Measurements from ENCODE around the gene SOWAHA.

SOWAHA gene

GRCh38 chr5:132839426-132840301, 26.6 kb downstream of the SOWAHA start:
- Histone ChIP-seq H3K36me3 (ENCODE audit: insufficient read depth, insufficient read length, low read length) (no peaks in the 10 kb centered on the region), H3K9ac (ENCODE audit: insufficient read length, low read depth) (no peak overlapping the region), H3K4me1 (ENCODE audit: insufficient read depth, insufficient read length) (no peaks in the 10 kb centered on the region), H3K27me3 (ENCODE audit: insufficient read depth, insufficient read length) (no peaks in the 10 kb centered on the region), H3K9me3 (ENCODE audit: insufficient read depth, low read length) (no peaks in the 10 kb centered on the region), H3K4me3 (ENCODE audit: insufficient read length, low read depth) (no peak overlapping the region)
- no peak for DNase-seq (ENCODE audit: low read depth, low spot score)
- TF ChIP-seq SUZ12 (IDR thresholded peaks at IDR 0.05; ENCODE audit: extremely low read depth, insufficient read depth, insufficient read length), result no peak
- no peak for TF ChIP-seq YY1 (IDR thresholded peaks at IDR 0.05; ENCODE audit: insufficient read depth, insufficient read length)
- TF ChIP-seq ZNF274 (IDR thresholded peaks at IDR 0.05; ENCODE audit: low read depth, low read length), result no peak

- H3K36me3 ChIP-seq (ENCODE audit: insufficient read depth, insufficient read length, low read length), result no peaks in the 10 kb centered on the region
- TF ChIP-seq ZNF274 (IDR thresholded peaks at IDR 0.05; ENCODE audit: low read depth, low read length), result no peak
- TF ChIP-seq SUZ12 (IDR thresholded peaks at IDR 0.05; ENCODE audit: extremely low read depth, insufficient read depth, insufficient read length), result no peak
- TF ChIP-seq YY1 (IDR thresholded peaks at IDR 0.05; ENCODE audit: insufficient read depth, insufficient read length), result no peak
- no peaks in the 10 kb centered on the region for H3K4me1 ChIP-seq (ENCODE audit: insufficient read depth, insufficient read length)
- H3K4me3 ChIP-seq (ENCODE audit: insufficient read length, low read depth), result no peak overlapping the region
- H3K9ac ChIP-seq (ENCODE audit: insufficient read length, low read depth), result no peak overlapping the region
- no peaks in the 10 kb centered on the region for H3K9me3 ChIP-seq (ENCODE audit: insufficient read depth, low read length)
- DNase-seq (ENCODE audit: low read depth, low spot score), result no peak
- no peaks in the 10 kb centered on the region for H3K27me3 ChIP-seq (ENCODE audit: insufficient read depth, insufficient read length)
These were observed 27.2 kb downstream of the SOWAHA start for GRCh38 chr5:132840313-132840712.

DNA sequence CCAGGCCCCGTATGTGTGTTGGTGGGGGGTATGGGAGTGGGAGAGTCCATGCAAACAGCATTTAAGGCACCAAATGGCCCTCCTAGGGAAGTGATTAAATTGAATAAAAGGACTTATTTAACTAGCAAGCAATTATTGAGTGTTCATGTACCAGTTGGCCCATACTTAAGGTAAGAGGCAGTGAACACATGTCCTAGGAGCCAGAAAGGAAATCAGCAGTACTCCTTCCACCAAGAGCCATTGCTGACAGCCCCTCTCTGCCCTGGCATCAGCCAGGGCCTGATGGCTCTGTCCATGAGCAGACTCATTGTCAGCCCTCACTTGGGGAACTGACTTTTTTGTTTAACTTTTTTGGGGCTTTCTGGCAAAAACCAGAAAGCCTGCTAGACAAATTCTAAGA, 27.8 kb downstream of the SOWAHA start:
- DNase-seq (ENCODE audit: low read depth, low spot score), result no peak
- H3K4me1 ChIP-seq (ENCODE audit: insufficient read depth, insufficient read length), result no peaks in the 10 kb centered on the region
- H3K36me3 ChIP-seq (ENCODE audit: insufficient read depth, insufficient read length, low read length), result no peaks in the 10 kb centered on the region
- no peak overlapping the region for H3K4me3 ChIP-seq (ENCODE audit: insufficient read length, low read depth)
- no peaks in the 10 kb centered on the region for H3K27me3 ChIP-seq (ENCODE audit: insufficient read depth, insufficient read length)
- no peak overlapping the region for H3K9ac ChIP-seq (ENCODE audit: insufficient read length, low read depth)
- no peak for TF ChIP-seq YY1 (IDR thresholded peaks at IDR 0.05; ENCODE audit: insufficient read depth, insufficient read length)
- TF ChIP-seq ZNF274 (IDR thresholded peaks at IDR 0.05; ENCODE audit: low read depth, low read length), result no peak
- no peak for TF ChIP-seq SUZ12 (IDR thresholded peaks at IDR 0.05; ENCODE audit: extremely low read depth, insufficient read depth, insufficient read length)
- no peaks in the 10 kb centered on the region for H3K9me3 ChIP-seq (ENCODE audit: insufficient read depth, low read length)

DNA sequence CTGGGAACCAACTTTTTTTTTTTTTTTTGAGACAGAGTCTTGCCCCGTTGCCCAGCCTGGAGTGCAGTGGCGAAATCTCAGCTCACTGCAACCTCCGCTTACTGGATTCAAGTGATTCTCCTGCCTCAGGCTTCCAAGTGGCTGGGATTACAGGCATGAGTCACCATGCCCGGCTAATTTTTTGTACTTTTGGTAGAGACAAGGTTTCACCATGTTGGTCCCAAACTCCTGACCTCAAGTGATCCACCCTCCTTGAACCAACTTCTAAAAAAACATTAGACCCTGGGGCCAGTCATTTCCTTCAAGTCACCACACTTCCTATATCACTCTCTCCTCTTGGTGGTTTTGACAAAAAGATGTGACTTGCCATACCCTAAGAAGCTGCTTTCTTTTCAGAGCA, 28.2 kb downstream of the SOWAHA start:
- Histone ChIP-seq H3K36me3 (ENCODE audit: insufficient read depth, insufficient read length, low read length) (no peaks in the 10 kb centered on the region), H3K9me3 (ENCODE audit: insufficient read depth, low read length) (no peaks in the 10 kb centered on the region), H3K9ac (ENCODE audit: insufficient read length, low read depth) (no peak overlapping the region), H3K27me3 (ENCODE audit: insufficient read depth, insufficient read length) (no peaks in the 10 kb centered on the region), H3K4me3 (ENCODE audit: insufficient read length, low read depth) (no peak overlapping the region), H3K4me1 (ENCODE audit: insufficient read depth, insufficient read length) (no peaks in the 10 kb centered on the region)
- TF ChIP-seq YY1 (IDR thresholded peaks at IDR 0.05; ENCODE audit: insufficient read depth, insufficient read length), result no peak
- TF ChIP-seq SUZ12 (IDR thresholded peaks at IDR 0.05; ENCODE audit: extremely low read depth, insufficient read depth, insufficient read length), result no peak
- no peak for DNase-seq (ENCODE audit: low read depth, low spot score)

- H3K4me1 ChIP-seq (ENCODE audit: insufficient read depth, insufficient read length), result no peaks in the 10 kb centered on the region
- no peak overlapping the region for H3K9ac ChIP-seq (ENCODE audit: insufficient read length, low read depth)
- H3K9me3 ChIP-seq (ENCODE audit: insufficient read depth, low read length), result no peaks in the 10 kb centered on the region
- no peak overlapping the region for H3K4me3 ChIP-seq (ENCODE audit: insufficient read length, low read depth)
- no peak for DNase-seq (ENCODE audit: low read depth, low spot score)
- no peak for TF ChIP-seq YY1 (IDR thresholded peaks at IDR 0.05; ENCODE audit: insufficient read depth, insufficient read length)
- no peak for TF ChIP-seq SUZ12 (IDR thresholded peaks at IDR 0.05; ENCODE audit: extremely low read depth, insufficient read depth, insufficient read length)
- TF ChIP-seq ZNF274 (IDR thresholded peaks at IDR 0.05; ENCODE audit: low read depth, low read length), result no peak
- H3K36me3 ChIP-seq (ENCODE audit: insufficient read depth, insufficient read length, low read length), result no peaks in the 10 kb centered on the region
- no peaks in the 10 kb centered on the region for H3K27me3 ChIP-seq (ENCODE audit: insufficient read depth, insufficient read length)
These were observed 35.2 kb downstream of the SOWAHA start for GRCh38 chr5:132848270-132848669.

GRCh38 chr5:132849347-132849746, 36.2 kb downstream of the SOWAHA start:
- H3K4me3 ChIP-seq (ENCODE audit: insufficient read length, low read depth), result no peak overlapping the region
- H3K4me1 ChIP-seq (ENCODE audit: insufficient read depth, insufficient read length), result no peaks in the 10 kb centered on the region
- no peak for DNase-seq (ENCODE audit: low read depth, low spot score)
- no peaks in the 10 kb centered on the region for H3K27me3 ChIP-seq (ENCODE audit: insufficient read depth, insufficient read length)
- no peak for TF ChIP-seq YY1 (IDR thresholded peaks at IDR 0.05; ENCODE audit: insufficient read depth, insufficient read length)
- TF ChIP-seq SUZ12 (IDR thresholded peaks at IDR 0.05; ENCODE audit: extremely low read depth, insufficient read depth, insufficient read length), result no peak
- no peak for TF ChIP-seq ZNF274 (IDR thresholded peaks at IDR 0.05; ENCODE audit: low read depth, low read length)
- no peaks in the 10 kb centered on the region for H3K36me3 ChIP-seq (ENCODE audit: insufficient read depth, insufficient read length, low read length)
- no peak overlapping the region for H3K9ac ChIP-seq (ENCODE audit: insufficient read length, low read depth)
- no peaks in the 10 kb centered on the region for H3K9me3 ChIP-seq (ENCODE audit: insufficient read depth, low read length)

DNA sequence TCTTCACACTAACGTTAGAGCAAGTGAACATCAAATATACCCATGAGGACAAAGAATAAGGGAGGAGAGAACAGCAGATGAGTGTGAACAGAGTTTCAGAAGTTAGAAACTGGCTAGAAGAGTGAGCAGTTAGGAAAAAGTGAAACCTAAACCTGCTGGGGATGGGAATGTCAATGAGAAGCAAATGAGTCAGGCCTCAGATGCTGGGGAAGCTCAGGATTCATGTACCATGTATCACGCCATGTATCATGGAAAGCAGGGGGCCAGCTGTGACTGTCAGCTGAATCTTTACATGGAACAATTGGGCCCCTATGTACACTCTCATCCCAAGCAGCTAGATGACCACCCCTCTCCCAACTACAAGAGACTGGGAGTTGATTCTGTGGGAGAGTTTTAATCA, 37.0 kb downstream of the SOWAHA start:
- Histone ChIP-seq H3K36me3 (ENCODE audit: insufficient read depth, insufficient read length, low read length) (no peaks in the 10 kb centered on the region), H3K9me3 (ENCODE audit: insufficient read depth, low read length) (no peaks in the 10 kb centered on the region)

More for the DNA sequence above, 37.0 kb downstream of the SOWAHA start:
- no peak for DNase-seq (ENCODE audit: low read depth, low spot score)
- Histone ChIP-seq H3K9ac (ENCODE audit: insufficient read length, low read depth) (no peak overlapping the region), H3K27me3 (ENCODE audit: insufficient read depth, insufficient read length) (no peaks in the 10 kb centered on the region), H3K4me1 (ENCODE audit: insufficient read depth, insufficient read length) (no peaks in the 10 kb centered on the region), H3K4me3 (ENCODE audit: insufficient read length, low read depth) (no peak overlapping the region)
- no peak for TF ChIP-seq SUZ12 (IDR thresholded peaks at IDR 0.05; ENCODE audit: extremely low read depth, insufficient read depth, insufficient read length)
- TF ChIP-seq YY1 (IDR thresholded peaks at IDR 0.05; ENCODE audit: insufficient read depth, insufficient read length), result no peak
- no peak for TF ChIP-seq ZNF274 (IDR thresholded peaks at IDR 0.05; ENCODE audit: low read depth, low read length)
